NCI-H748 (cell line): ENCODE results near the gene LOXL1.

Experiments
- DNase-seq: peaks from one replicate; lab custom pipeline; 2025; ENCODE audit not compliant: unreplicated experiment; lab: John Stamatoyannopoulos, UW

Gene LOXL1

DNA sequence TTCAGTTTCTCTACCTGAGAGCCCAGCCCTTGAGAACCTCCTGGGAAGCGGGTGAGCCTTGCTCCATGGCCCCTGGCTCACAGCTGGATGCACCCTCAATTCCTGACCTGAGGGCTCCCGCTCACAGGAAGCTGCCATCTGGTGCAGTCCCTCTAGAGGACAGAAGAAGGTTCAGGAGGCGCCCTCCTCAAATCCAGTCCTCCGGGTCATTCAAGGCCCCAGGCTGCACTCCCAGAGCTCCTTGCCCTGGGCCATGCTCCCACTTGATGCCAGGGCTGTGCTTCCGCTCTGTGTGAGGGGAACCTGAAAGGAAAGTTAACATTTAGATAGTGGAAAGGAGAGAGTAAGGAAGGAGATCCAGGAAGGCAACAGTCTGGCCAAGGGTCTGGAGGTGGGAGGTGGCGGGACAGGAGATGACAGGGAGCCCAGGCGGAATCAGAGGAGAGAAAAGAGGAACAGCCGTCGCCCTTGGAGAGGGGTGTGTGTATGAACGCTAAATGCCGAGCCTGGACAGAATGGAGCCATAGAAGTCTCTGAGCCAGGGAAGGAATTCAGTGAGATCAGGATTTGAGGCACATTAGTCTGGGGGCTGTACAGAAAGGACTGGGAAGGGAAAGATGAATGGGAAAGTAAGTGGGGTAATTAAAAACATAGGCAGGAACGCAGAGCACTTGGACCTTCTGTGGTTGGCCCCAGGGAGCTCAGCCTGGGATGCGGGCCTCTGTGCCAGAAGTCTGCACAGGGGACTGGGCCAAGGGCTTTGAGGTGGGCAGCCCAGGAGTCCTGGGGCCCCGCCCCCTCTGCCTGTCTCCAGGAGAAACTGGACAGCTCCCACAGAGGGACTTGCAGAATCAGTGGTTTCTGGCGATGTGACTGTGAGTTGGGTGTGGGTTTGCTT, 26.8 kb upstream of the LOXL1 start:
- DNase-seq, result no peak

DNA sequence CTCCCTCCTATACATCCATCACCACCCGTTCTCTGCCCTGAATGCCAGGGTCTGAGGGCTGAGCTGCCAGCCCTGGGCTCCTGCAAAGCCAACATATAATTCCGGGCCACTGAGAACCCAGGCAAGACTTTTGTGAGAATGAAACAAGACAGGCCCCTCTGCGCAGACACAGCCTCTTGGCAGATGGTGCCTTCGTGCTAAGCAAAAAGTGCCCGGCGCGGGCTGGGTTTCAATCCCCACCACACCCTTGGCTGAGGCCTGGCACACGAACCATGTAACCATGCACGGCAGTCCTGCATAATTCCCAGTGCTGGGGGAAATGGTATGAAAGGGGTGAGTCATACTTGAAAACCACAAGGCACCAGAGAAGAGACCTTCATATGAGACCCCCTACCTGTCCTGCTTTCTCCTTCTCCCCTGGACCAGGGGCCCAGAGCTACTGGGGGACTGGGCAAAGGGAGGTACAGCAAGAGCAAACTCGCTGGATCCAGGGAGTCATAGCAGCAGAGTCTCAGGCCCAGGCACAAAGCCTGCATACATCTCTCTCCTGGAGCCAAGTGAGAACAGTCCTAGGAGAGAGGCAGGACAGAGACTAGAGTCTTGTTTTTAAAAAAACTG, 26.1 kb upstream of the LOXL1 start:
- no peak for DNase-seq

DNA sequence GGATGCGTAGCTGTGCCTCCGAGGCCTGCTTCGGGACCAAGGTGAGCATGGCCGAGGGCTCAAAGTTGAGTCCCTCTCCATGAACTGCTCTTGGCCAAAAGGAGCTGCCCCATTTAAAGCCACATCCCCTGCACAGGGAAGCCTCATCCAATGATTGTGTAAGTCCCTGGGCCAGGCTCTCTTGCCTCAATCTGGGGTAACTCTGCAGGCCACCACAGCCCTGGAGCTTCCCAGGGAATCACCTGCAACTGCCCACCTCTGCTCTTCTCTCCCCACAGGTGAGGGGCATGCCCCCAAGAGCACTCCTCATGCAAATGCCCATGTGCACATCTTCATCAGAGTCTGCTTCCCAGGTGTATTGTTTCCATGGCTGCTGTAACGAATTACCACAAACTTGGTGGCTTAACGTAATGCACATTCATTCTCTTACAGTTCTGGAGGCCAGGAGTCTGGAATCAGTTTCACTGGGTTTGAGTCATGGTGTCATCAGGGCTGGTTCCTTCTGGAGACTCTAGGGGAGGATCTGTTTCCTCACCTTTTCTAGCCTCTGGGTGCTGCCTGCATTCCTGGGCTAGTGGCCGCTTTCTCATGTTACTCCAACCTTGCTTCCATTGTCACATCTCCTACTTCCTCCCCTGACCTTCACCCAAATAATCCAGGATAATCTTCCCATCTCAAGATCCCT, 25.0 kb upstream of the LOXL1 start:
- DNase-seq, result no peak

GRCh38 chr15:73902121-73903020, 23.9 kb upstream of the LOXL1 start:
- DNase-seq, result no peak

- no peak for DNase-seq
Measured at GRCh38 chr15:73904026-73904815, 22.0 kb upstream of the LOXL1 start.

- no peak for DNase-seq
Measured at GRCh38 chr15:73905225-73905827, 20.9 kb upstream of the LOXL1 start.

DNA sequence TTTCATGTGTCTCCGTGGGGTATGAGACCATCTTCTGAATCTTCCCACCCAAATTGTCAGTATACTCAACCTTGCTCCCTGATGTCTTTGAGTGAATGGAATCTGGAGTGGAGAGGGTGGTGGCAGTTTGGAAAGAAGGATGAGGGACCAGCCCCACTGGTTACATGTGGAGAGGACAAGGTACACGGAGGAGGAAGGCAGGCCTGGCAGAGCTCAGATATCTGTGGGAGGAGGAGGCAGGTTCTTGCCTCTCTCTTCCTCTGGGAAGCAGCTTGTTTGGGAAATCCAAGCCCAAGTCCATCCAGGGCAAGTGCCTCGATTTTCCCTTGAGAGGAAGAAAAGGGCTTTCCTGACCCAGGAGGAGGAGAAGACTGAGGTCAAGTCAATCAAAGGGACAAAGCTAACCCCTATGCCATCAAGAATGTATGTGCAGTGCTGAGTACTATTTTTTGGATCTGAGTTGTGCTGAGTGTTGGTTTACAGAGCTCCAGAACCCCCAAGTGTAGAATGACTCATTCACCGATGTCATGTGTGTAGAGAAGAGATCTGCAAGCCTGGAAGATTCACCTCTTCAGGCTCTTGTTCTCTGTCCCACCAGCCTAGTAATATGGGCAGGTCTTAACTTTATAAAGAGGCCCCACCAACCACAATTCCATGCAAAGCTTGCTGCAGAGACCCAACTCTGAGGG, 19.8 kb upstream of the LOXL1 start:
- DNase-seq, result no peak

DNA sequence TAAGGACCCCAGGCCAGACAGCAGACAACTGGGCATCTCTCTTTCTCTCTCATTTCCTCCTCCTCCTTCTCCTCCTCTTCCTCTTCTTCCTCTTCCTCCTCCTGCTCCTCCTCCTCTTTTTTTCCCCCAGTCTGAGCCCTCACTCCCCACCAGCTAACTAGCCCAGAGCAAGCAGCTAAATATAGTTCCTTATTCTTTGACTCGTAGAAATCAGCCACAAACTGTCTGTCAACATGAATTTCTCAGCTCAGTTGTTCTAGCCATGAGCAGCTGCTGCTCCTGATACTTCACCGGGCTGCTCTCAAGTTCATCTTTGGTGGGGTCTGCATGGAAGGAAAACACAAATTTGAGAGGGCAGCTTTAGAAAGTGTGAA, 19.2 kb upstream of the LOXL1 start:
- DNase-seq, result no peak

GRCh38 chr15:73908030-73908821, 18.0 kb upstream of the LOXL1 start:
- DNase-seq, result peak; percentile 61

- no peak for DNase-seq
Measured at GRCh38 chr15:73908822-73909122, 17.5 kb upstream of the LOXL1 start.

DNA sequence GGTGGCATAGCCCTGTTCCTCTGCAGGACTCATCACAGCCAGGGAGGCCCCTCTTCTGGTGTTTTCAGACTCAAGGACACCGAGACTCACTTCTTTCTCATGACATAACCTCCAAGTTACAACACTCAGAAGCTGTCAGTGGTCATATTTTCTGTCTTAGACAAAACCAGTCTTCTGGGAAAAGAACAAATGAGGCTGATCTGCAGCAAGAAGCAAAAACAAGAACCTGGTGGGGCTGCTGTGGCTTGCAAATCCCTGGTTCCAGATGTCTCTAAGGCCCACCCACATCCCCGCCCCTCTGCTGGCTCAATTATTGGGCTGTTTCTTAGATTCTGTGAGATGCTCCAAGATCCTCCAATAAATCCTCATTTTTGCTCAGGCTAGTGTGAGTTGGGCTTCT, 16.6 kb upstream of the LOXL1 start:
- DNase-seq, result no peak

DNA sequence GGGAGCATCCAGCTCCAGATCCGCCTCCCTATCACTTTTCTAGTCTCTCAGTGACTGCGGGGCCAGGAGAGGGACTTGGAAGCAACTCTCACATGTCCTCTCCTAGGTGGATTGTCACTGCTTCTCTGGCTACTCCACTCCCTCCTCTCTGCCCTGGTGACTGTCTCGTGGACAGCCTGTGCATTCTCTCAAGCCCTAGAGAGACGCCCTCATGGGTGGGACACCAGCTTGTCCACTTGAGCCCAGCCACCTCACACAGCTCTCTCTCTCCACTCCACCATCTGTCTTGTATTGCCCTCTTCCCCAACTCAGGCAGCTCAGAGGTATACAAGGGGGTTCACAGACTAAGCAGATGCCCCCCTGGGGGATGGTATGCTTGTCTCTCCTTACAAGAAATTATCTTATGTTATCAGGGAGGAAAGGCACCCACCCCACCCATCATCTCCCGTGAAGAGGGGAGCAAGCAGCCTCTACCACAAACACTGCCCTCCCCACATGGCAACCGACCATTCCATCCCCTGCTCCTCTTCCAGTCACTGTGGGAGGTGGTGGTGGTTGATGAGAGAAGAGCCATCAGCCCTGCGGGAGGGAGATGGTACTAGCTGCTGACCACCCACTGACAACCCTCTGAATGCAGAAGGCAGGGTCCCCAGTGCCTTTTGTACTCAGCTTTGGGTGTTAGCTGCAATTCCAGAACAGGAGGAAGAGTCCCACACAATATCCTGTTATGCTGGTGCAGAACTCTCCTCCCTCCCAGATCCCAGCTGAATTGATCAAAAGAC, 15.5 kb upstream of the LOXL1 start:
- DNase-seq, result no peak

DNA sequence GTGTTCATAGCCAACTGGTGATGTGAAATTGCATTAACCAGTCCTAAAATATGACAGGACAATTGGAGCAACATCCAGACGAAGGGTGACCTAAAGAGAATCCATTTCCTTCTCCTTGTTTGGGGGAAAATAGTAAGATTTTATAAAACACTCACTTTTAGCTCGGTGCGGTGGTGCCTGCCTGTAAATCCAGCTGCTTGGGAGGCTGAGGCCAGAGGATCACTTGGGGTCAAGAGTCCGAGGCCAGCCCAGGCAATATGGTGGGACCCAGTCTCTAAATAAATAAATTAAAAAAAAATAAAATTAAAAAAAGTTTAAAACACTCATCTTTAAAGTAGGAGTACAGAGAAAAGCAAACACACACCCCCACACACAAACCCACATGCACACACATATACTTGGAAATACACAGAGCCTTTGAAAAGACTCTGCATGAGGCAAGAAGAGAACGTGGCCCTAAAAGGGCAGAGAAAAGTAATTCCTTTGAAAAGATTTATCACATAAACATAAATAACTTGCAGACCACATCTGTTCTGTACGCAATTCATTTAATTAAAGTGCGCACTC, 14.1 kb upstream of the LOXL1 start:
- DNase-seq, result no peak

DNA sequence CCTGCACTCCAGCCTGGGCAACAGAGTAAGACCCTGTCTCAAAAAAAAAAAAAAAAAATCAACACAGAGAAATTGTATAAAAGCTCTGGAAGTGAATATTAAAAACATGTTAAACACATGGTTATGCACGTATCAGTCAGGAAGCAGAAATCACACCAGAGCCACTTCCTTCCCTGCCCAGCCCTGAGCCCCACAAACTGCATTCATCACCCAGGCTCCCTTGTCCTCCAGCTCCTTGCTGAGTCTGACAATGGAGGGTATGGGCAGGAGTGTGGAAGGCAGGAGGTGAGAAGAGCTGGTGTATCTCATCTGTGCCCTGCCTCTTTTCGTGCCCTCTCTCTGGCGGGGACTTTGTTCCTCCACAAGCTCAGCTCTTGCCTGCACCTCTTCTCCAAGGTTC, 12.1 kb upstream of the LOXL1 start:
- DNase-seq, result no peak

- no peak for DNase-seq
Measured at GRCh38 chr15:73915082-73915481, 11.2 kb upstream of the LOXL1 start.

- no peak for DNase-seq
Measured at GRCh38 chr15:73918784-73919183, 7.5 kb upstream of the LOXL1 start.

DNA sequence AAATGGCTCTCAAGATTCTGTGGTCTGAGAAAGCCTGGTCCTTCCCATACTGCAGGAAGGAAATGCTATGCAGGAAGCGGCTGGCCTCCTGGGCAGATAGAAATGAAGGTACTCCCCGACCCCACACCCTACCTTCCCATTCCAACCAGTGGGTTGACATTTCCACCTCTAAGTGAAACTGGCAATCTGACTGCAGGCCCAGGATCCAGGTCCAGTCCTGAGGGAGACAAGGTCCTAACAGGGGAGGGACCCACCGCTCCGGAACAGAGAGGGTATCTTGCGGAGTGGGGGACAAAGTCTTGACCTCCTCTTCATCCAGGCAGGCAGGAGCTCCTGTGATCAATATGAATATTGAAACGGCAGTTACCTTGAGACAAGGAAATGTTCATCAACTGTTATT, 6.6 kb upstream of the LOXL1 start:
- DNase-seq, result no peak
